DOHH2 (cell line): ENCODE measurements around the gene MACROD2.

Source experiments
- H3F3A ChIP-seq: fragments of 200-600 bp; sonication (generic), shearing (Covaris generic); 2 replicates; pipeline ENCODE4 v1.6.0; 2016; ENCODE audit warnings: antibody characterized with exemption, mild to moderate bottlenecking; ENCODE audit not compliant: control insufficient read depth, insufficient read depth
- H3K27ac ChIP-seq: fragments of 200-600 bp; sonication (generic); 2 replicates; pipeline ENCODE4 v1.5.1; 2014; ENCODE audit warnings: low read depth, mild to moderate bottlenecking, low read length, moderate library complexity
- H3K27me3 ChIP-seq: fragments of 200-600 bp; sonication (generic); 2 replicates; pipeline ENCODE4 v1.6.1; 2014; ENCODE audit warnings: mild to moderate bottlenecking, low read length, mixed read lengths; ENCODE audit not compliant: control insufficient read depth
- H3K36me3 ChIP-seq: fragments of 200-600 bp; sonication (generic); 2 replicates; pipeline ENCODE4 v1.6.1; 2014; ENCODE audit warnings: mild to moderate bottlenecking, low read length, moderate library complexity, mixed read lengths; ENCODE audit not compliant: control insufficient read depth
- H3K4me1 ChIP-seq: fragments of 200-600 bp; sonication (generic); 2 replicates; pipeline ENCODE4 v1.6.1; 2014; ENCODE audit warnings: mild to moderate bottlenecking, low read length, mixed read lengths; ENCODE audit not compliant: control insufficient read depth
- H3K4me2 ChIP-seq: fragments of 200-600 bp; sonication (generic); 2 replicates; pipeline ENCODE4 v1.6.0; 2014; ENCODE audit warnings: mild to moderate bottlenecking, low read length, moderate library complexity
- H3K4me3 ChIP-seq: fragments of 200-600 bp; sonication (generic); 2 replicates; pipeline ENCODE4 v1.5.1; 2014; ENCODE audit warnings: mild to moderate bottlenecking, low read length, mixed read lengths
- H3K79me2 ChIP-seq: fragments of 200-600 bp; sonication (generic); 2 replicates; pipeline ENCODE4 v1.6.1; 2014; ENCODE audit warnings: mild to moderate bottlenecking, low read length, mixed read lengths; ENCODE audit not compliant: control insufficient read depth
- H3K9me2 ChIP-seq: fragments of 200-600 bp; sonication (generic); replicated peaks from 2 replicates; pipeline ENCODE4 v1.6.1; 2014; ENCODE audit warnings: mild to moderate bottlenecking, low read length, mixed read lengths; ENCODE audit not compliant: control insufficient read depth
- H3K9me3 ChIP-seq: fragments of 200-600 bp; sonication (generic); 2 replicates; pipeline ENCODE4 v1.6.1; 2014; ENCODE audit warnings: antibody characterized with exemption, low read length, mixed read lengths; ENCODE audit not compliant: control insufficient read depth, insufficient read depth
- H4K20me1 ChIP-seq: fragments of 200-600 bp; sonication (generic); 2 replicates; pipeline ENCODE4 v1.6.0; 2014; ENCODE audit warnings: low read depth, mild to moderate bottlenecking, antibody characterized with exemption, low read length, moderate library complexity; ENCODE audit not compliant: control insufficient read depth, insufficient read depth
- CTCF ChIP-seq: fragments of 200-600 bp; sonication (generic); IDR thresholded peaks from one replicate; pipeline ENCODE4 v1.5.1; 2014; ENCODE audit warnings: antibody characterized with exemption, mild to moderate bottlenecking, low read depth, low read length; ENCODE audit not compliant: poor library complexity, severe bottlenecking
- EZH2phosphoT487 ChIP-seq: fragments of 200-600 bp; sonication (generic); IDR thresholded peaks from 2 replicates; pipeline ENCODE4 v1.6.1; 2017; ENCODE audit warnings: borderline replicate concordance, mild to moderate bottlenecking, antibody characterized with exemption, low read length, moderate library complexity, mixed read lengths

MACROD2 gene

GRCh38 chr20:15171016-15171415 lies 1175.7 kb downstream of the MACROD2 start:
- Histone ChIP-seq H4K20me1 (no peaks in the 10 kb centered on the region), H3K4me2 (no peak overlapping the region), H3K79me2 (no peaks in the 10 kb centered on the region), H3K9me3 (peaks cover 6% of the 10 kb centered on the region), H3K4me1 (no peaks in the 10 kb centered on the region), H3K9me2 (no peaks in the 10 kb centered on the region), H3K27ac (no peak overlapping the region), H3K4me3 (no peak overlapping the region), H3K27me3 (no peaks in the 10 kb centered on the region), H3F3A (no peaks in the 10 kb centered on the region), H3K36me3 (no peaks in the 10 kb centered on the region)
- TF ChIP-seq CTCF (no peak), EZH2phosphoT487 (no peak)

GRCh38 chr20:15176929-15177328 lies 1181.6 kb downstream of the MACROD2 start:
- Histone ChIP-seq H3K79me2 (no peaks in the 10 kb centered on the region), H4K20me1 (no peaks in the 10 kb centered on the region), H3K4me3 (no peak overlapping the region), H3K4me2 (no peak overlapping the region), H3K27me3 (no peaks in the 10 kb centered on the region), H3K4me1 (no peaks in the 10 kb centered on the region), H3K9me3 (peaks cover 21% of the 10 kb centered on the region), H3K9me2 (no peaks in the 10 kb centered on the region), H3K27ac (no peak overlapping the region), H3F3A (no peaks in the 10 kb centered on the region), H3K36me3 (no peaks in the 10 kb centered on the region)
- no peak for TF ChIP-seq EZH2phosphoT487
- TF ChIP-seq CTCF: no peak

GRCh38 chr20:15178581-15178980 lies 1183.3 kb downstream of the MACROD2 start:
- Histone ChIP-seq H3K4me1 (no peaks in the 10 kb centered on the region), H3K79me2 (no peaks in the 10 kb centered on the region), H3K4me2 (no peak overlapping the region), H3K9me2 (no peaks in the 10 kb centered on the region), H3K27me3 (no peaks in the 10 kb centered on the region), H3F3A (no peaks in the 10 kb centered on the region), H3K9me3 (peaks cover 21% of the 10 kb centered on the region), H4K20me1 (no peaks in the 10 kb centered on the region), H3K36me3 (no peaks in the 10 kb centered on the region), H3K4me3 (no peak overlapping the region), H3K27ac (no peak overlapping the region)
- TF ChIP-seq EZH2phosphoT487: no peak
- no peak for TF ChIP-seq CTCF

- Histone ChIP-seq H3K79me2 (no peaks in the 10 kb centered on the region), H3K36me3 (no peaks in the 10 kb centered on the region), H3F3A (no peaks in the 10 kb centered on the region), H4K20me1 (no peaks in the 10 kb centered on the region), H3K4me1 (no peaks in the 10 kb centered on the region), H3K4me3 (no peak overlapping the region), H3K27ac (no peak overlapping the region), H3K27me3 (no peaks in the 10 kb centered on the region), H3K9me2 (no peaks in the 10 kb centered on the region), H3K9me3 (peaks cover 21% of the 10 kb centered on the region), H3K4me2 (no peak overlapping the region)
- TF ChIP-seq CTCF: no peak
- no peak for TF ChIP-seq EZH2phosphoT487
Observed at GRCh38 chr20:15179381-15179780, 1184.1 kb downstream of the MACROD2 start.
